ENCODE data around the gene DNAJC28. TPM values are rescaled to one million over a fixed set of nuclear protein-coding genes. Genes with fewer than 3 reads are reported as not detected.
"Not testable (repeated sequence)": the region's sequence is repeated elsewhere in the genome, so short reads cannot be mapped to it uniquely, and the experiment has no call there.

Gene DNAJC28
- total RNA-seq, 4 donors from 2014 or later, result 5.6 to 12.3 (median 9.3) TPM

DNA sequence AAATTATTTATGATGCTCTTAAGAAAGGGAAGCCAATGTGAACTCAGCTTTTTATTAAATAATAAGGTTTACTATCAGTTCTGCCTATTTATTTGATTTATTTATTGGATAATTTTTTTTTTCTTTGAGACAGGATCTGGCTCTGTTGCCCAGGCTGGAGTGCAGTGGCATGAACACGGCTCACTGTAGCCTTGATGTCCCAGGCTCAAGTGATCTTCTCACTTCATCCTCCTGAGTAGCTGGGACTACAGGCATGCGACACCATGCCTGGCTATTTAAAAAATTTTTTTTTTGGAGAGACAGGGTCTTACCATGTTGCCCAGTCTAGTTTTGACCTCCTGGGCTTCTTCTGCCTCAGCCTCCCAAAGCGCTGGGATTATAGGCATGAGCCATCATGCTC, 21.0 kb upstream of the DNAJC28 start:
- 96 to 97% methylated on average over 3 of the region's 3 CpGs for WGBS, 2 donors
- H3K27me3 ChIP-seq, result no peaks in the 10 kb centered on the region

DNA sequence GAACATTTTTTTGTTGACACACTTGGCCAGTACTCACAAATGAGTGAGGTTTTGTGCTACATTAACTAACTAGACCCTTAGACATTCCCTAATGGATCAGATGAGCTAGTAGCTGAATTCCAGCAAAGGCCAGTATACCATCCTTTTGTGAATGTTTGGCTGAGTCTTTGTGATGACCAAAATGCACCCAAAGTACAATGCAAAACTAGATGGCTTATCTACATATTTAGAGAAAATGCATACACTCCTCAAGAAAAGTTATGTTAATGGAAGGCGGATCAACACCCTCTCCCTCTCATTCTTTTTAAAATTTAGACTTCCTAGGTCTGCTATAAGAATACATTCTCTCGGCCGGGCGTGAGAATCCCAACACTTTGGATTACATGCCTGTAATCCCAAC, 20.1 kb upstream of the DNAJC28 start:
- no peak for TF ChIP-seq POLR2A (IDR thresholded peaks at IDR 0.05)
- TF ChIP-seq, protein P1, sequence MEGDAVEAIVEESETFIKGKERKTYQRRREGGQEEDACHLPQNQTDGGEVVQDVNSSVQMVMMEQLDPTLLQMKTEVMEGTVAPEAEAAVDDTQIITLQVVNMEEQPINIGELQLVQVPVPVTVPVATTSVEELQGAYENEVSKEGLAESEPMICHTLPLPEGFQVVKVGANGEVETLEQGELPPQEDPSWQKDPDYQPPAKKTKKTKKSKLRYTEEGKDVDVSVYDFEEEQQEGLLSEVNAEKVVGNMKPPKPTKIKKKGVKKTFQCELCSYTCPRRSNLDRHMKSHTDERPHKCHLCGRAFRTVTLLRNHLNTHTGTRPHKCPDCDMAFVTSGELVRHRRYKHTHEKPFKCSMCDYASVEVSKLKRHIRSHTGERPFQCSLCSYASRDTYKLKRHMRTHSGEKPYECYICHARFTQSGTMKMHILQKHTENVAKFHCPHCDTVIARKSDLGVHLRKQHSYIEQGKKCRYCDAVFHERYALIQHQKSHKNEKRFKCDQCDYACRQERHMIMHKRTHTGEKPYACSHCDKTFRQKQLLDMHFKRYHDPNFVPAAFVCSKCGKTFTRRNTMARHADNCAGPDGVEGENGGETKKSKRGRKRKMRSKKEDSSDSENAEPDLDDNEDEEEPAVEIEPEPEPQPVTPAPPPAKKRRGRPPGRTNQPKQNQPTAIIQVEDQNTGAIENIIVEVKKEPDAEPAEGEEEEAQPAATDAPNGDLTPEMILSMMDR (IDR thresholded peaks at IDR 0.05), result no peak

More for the DNA sequence above, 21.0 kb upstream of the DNAJC28 start:
- Histone ChIP-seq H3K36me3 (peaks cover 36 to 47% of the 10 kb centered on the region in 2 donors), H3K27ac (no peak overlapping the region), H3K4me1 (no peaks in the 10 kb centered on the region), H3K4me3 (replicated peaks in 1 of 3) (no peak overlapping the region), H3K9me3 (no peaks in the 10 kb centered on the region)
- TF ChIP-seq, protein P1 (IDR thresholded peaks at IDR 0.05), result no peak
- no peak for TF ChIP-seq POLR2A (IDR thresholded peaks at IDR 0.05)
- intact Hi-C loops (cut with DNase I), result no loop called here
- no peak for DNase-seq

DNA sequence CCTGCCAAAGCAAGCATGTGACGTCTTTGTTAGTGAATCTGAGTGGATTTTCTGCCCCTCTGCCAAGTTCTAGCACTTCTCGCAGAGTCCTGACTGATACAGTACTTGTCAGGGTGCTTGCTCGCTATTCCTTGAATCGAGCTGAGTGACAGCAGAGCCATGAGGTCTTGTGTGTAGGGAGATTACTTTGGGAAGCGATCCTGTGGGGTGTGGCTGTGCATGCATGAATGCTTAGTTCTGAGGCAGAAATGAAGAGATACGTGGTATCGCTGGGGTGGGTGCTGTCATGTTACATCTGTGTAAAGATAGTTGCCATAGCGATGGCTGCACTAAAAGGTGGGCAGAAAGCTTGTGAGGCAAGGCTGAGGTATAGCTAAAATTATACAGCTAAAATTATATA, 19.3 kb upstream of the DNAJC28 start:
- Histone ChIP-seq H3K9me3 (no peaks in the 10 kb centered on the region), H3K27me3 (no peaks in the 10 kb centered on the region), H3K4me1 (no peaks in the 10 kb centered on the region), H3K36me3 (peaks cover 24 to 36% of the 10 kb centered on the region in 2 donors), H3K27ac (no peak overlapping the region), H3K4me3 (replicated peaks in 1 of 3) (no peak overlapping the region)
- 95 to 97% methylated on average over 8 of the region's 8 CpGs for WGBS, 2 donors
- DNase-seq, result no peak
- intact Hi-C loops (cut with DNase I), result no loop called here
- TF ChIP-seq, protein P1 (IDR thresholded peaks at IDR 0.05), result no peak
- no peak for TF ChIP-seq POLR2A (IDR thresholded peaks at IDR 0.05)

More for the DNA sequence above, 20.1 kb upstream of the DNAJC28 start:
- no peaks in the 10 kb centered on the region for H3K27me3 ChIP-seq
- no peaks in the 10 kb centered on the region for H3K4me1 ChIP-seq
- no peak overlapping the region for H3K4me3 ChIP-seq (replicated peaks in 1 of 3)
- H3K36me3 ChIP-seq, result peaks cover 28 to 43% of the 10 kb centered on the region in 2 donors
- no peaks in the 10 kb centered on the region for H3K9me3 ChIP-seq
- no peak overlapping the region for H3K27ac ChIP-seq
- intact Hi-C loops (cut with DNase I), result no loop called here
- DNase-seq, result no peak
- 96 to 99% methylated on average over 4 of the region's 4 CpGs for WGBS, 2 donors

DNA sequence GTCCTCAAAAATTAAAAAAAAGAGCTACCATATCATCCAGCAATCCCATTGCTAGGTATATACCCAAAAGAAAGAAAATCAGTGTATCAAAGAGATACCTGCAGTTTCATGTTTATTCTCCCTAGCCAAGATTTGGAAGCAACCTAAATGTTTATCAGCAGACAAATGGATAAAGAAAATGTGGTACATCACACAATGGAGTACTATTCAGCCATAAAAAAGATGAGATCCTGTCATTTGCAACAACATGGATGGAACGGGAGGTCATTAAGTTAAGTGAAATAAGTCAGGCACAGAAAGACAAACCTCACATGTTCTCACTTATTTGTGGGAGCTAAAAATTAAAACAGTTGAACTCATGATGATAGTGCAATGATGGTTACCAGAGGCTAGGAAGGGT, 15.5 kb upstream of the DNAJC28 start:
- H3K27me3 ChIP-seq; H3K4me3 ChIP-seq (replicated peaks in 1 of 3); H3K9me3 ChIP-seq; H3K27ac ChIP-seq; DNase-seq; H3K4me1 ChIP-seq; intact Hi-C loops (cut with DNase I): not testable (repeated sequence)
- H3K36me3 ChIP-seq, result peaks cover 15 to 22% of the 10 kb centered on the region in 2 donors
- WGBS, 2 donors, result 93 to 94% methylated on average over 1 of the region's 1 CpG

DNA sequence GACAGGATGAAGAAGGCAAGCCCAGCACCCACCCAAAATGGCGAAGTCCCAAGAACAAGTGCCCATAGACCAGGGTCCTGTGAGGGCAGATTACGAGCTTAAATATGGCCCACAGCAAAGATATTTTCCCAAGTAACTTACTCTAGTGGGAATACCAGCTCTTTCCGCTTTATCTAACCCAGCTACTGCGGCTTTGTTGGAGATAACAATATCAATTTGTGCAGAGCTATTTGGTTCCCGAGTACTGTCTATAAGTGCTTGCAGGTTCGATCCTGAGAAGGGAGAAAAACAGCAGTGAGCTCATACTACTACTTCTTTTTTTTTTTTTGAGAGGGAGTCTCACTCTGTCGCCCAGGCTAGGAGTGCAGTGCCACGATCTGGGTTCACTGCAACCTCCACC, 14.3 kb upstream of the DNAJC28 start:
- no peaks in the 10 kb centered on the region for H3K9me3 ChIP-seq

More for the DNA sequence above, 14.3 kb upstream of the DNAJC28 start:
- Histone ChIP-seq H3K4me1 (no peaks in the 10 kb centered on the region), H3K27ac (no peak overlapping the region), H3K36me3 (peaks cover 10 to 15% of the 10 kb centered on the region in 2 donors), H3K27me3 (no peaks in the 10 kb centered on the region), H3K4me3 (replicated peaks in 1 of 3) (no peak overlapping the region)
- no peak for TF ChIP-seq POLR2A (IDR thresholded peaks at IDR 0.05)
- TF ChIP-seq, protein P1 (IDR thresholded peaks at IDR 0.05), result no peak
- WGBS, 2 donors, result 97 to 98% methylated on average over 8 of the region's 8 CpGs
- intact Hi-C loops (cut with DNase I), result no loop called here
- DNase-seq, result no peak

Data from thyroid gland (tissue), 4 donors.